GM12801 (cell line): ENCODE results near the gene TNNC1.

Experiments used
- CTCF ChIP-seq: IDR thresholded peaks from one replicate; pipeline ENCODE4 v1.5.1; 2011; ENCODE audit warnings: control low read depth; ENCODE audit not compliant: insufficient read length; ENCODE audit errors: extremely low read depth

Gene TNNC1

DNA sequence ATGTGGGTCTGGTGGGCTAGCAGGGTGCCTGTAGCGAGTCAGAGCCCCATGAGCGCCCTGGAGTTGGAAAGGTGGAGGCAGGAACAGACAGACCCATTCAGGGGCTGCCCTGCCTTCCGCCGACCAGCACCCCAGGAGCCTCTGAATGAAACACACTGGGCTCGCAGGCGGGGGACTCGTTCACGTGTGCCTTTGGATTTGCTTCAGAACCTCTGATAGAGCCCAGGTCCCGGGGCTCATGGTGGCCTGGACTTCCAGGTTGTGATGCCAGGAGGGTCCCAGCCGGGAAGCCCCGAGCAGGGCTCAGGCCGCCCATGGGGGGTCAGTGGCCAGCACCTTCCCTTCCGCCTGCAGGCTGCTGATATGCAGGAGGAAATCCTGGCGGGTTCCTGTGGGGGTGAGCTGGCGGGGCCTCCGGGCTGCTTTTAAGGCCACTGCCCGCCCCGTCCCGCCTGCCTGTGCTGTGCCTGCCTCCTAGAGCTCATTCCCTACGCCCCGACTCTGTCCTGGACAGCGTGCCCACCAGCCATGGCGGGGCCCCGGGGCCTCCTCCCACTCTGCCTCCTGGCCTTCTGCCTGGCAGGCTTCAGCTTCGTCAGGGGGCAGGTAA lies 41.1 kb upstream of the TNNC1 start, which contains the start of gene STAB1:
Gene STAB1, plus strand, starts transcription at position 453 of the 610 bp plus-strand sequence. Its CDS starts 76 bp downstream, at position 529.
- TF ChIP-seq CTCF, result no peak

DNA sequence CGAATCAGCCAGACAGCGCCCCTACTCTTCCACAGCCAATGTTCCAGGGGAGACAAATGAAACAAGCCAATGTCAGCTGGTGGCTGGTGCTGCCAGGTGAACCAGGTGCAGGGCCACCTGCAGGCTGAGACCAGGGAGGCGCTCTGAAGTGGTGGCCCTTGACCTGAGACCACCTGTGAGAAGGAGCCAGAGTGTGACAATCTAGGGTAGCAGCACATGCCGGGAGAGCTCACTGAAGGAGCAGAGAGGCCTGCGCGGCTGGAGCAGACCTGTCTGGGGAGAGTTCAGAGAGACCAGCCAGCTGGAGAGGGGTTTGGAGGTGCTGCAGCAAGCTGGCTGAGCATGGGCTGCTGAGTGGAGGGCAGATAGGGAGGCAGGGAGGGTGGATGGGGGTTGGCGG lies 40.6 kb upstream of the TNNC1 start:
- no peak for TF ChIP-seq CTCF

DNA sequence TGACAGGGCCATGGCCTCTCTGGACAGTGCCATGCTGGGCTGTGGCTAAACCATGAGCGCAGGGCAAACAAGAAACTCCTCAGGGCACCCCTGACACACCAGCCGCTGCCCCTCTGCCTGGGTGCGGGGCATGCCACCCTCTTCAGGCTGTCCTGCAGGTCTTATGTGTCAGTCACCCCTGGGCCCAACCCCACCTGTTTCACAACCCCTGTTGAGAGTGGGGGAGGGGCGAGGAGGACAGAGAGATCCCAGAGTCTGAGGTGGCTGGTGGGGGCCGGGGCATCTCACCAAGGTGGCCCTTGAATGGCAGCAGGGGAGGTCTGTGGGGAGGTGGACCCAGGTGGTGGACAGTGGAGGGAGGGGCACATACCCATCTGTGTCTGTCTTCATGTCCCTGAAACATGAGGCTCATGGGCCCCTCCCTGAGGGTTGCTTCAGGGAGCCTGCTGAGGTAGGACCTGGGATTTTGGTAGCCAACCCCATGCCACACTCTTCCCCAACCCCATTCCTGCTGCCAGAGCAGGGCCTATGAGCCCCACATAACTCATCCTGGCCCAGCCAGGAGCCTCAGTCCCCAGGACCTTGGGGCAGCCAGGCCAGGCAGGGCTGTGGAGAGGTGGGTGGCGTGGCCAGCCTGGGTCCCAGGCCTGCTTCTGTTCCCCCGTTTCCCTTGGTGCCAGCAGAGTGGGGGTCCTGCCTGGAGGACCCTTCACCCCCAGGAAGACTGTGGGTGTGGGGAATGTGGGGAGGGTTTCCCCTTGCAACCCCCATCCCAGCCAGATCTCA lies 39.6 kb upstream of the TNNC1 start:
- TF ChIP-seq CTCF, result no peak

GRCh38 chr3:52492059-52492458 lies 38.2 kb upstream of the TNNC1 start:
- no peak for TF ChIP-seq CTCF

DNA sequence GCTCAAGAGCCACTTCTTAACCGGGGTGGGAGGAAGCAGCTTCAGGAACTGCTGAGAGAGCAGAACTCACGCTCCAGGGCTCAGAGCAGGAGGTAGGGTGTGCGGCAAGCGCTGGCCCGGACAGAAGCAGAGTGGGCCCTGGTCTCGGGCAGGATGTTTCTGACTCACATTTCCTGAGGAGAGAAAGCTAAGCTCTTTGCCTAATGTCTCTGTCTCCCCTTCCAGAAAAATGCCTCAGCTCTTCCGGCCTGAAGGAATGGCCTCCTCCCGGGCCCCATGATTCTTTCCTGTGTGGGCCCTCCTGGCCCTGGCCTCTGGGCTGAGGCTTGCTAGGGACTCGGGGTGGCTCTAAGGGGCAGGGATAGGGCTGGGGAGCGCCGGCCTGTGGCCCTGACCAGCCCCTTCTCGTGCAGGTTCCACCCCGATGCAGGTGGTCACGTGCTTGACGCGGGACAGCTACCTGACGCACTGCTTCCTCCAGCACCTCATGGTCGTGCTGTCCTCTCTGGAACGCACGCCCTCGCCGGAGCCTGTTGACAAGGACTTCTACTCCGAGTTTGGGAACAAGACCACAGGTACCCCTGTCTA lies 37.2 kb upstream of the TNNC1 start:
- no peak for TF ChIP-seq CTCF

DNA sequence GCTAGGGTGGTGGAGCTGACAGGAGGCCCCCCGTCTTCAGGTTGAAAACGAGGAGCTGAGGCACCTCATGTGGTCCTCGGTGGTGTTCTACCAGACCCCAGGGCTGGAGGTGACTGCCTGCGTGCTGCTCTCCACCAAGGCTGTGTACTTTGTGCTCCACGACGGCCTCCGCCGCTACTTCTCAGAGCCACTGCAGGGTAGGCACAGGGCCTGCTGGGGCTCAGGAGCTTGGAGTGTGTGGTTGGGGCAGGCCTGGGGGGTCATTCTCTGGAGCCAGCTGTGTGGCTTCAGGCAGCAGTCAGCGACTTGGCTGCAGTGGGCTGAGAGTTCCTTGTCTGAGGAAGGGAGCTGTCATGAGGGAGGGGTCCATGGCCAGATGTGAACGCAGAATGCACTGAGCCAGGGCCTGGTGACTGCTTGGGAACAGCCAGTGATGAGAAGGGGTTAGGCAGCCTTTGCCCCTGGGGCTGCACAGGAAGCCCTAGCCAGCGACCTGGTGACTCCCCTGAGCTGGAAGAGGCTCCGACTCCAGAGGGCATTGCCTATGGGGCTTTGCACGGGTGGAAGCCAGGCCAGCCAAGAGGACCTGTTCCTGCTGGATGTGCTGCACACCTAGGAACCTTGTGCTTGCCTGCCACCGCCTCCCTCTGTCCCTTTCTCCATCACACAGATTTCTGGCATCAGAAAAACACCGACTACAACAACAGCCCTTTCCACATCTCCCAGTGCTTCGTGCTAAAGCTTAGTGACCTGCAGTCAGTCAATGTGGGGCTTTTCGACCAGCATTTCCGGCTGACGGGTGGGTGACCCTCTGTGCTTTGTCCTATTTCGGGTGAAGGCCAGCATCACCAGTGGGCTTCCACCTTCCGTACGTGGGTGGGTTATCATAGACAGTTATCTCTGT lies 36.4 kb upstream of the TNNC1 start:
- no peak for TF ChIP-seq CTCF

GRCh38 chr3:52489453-52489852 lies 35.6 kb upstream of the TNNC1 start:
- no peak for TF ChIP-seq CTCF
